Left renal pelvis (tissue), 4 donors: ENCODE results near the gene MSI2. TPM values are rescaled to one million over a fixed set of nuclear protein-coding genes. Genes with fewer than 3 reads are reported as not detected.
"Not testable (repeated sequence)": the region's sequence is repeated elsewhere in the genome, so short reads cannot be mapped to it uniquely, and the experiment has no call there.

Experiments used
- DNase-seq, 4 donors: peaks; one replicate each; pipeline ENCODE4 v3.0.0-alpha.2; 2013; ENCODE audit warnings: low read depth in 4 of 4, low spot score in 3 of 4
- polyA plus RNA-seq, 4 donors: library from polyadenylated mRNA; unstranded; fragments of 120-200 nt; gene quantifications; one replicate each; pipeline ENCODE4 v1.2.1, GENCODE V29; 2013; ENCODE audit not compliant: insufficient read length in 4 of 4

The MSI2 gene
- polyA plus RNA-seq, 4 donors: 46.8 to 107 (median 97.2) TPM

DNA sequence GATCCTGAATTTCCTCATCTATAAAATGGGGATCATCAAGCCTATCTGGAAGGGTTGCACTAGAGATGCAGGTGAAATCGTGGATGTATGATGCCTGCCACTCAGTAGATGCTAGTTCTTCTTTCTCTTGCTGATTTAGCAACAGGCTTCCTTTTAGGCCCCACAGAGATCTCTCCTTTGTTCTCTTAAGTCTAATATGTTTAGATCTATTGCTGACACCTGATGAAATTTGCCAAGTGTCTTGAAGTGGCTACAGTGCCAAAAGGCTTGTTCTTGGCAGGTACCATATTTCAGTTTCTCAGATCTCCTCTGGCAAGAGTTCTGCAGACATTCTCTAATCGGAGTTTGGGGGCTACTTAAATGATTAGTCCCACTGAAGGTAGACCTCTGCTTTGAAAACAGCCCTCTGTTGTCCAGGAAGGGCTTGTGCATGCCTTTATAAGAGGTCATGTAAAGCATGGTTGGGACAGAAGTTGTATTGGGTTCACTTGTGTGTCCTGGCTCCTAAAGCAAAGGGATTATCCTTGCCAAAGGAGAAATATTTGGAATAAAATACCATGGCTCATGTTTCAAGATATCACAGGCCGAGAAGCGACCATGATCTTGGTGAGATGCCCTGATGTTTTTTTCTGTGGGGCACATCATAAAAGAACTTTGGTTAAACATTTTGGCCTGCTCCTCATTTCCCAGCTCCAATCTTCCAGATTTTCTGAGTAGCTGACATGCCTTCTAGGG, 234.0 kb downstream of the MSI2 start:
- DNase-seq: no peak

- no peak for DNase-seq
These were observed 234.6 kb downstream of the MSI2 start for GRCh38 chr17:57490890-57491289.

DNA sequence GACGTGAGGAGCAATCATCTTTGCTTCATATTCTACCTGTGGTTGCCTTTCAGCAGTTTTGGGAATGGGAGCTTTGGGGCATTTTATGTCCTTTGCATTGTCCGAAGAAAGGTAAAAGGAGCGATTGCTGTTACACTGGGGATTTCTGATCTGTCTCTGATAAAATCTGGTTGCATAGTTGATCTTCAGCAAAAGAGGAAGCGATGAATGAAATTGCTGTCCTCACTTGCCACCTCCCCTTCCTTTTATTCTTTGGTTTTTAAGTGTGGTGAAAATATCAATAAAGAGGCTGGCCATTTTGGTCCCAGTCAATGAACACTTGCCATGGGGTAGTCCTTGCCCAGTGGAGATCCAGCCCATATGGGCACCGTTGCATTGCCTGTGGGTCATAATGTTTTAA, 236.8 kb downstream of the MSI2 start:
- DNase-seq: no peak

- DNase-seq: no peak
These were observed 237.3 kb downstream of the MSI2 start for GRCh38 chr17:57493625-57494024.

DNA sequence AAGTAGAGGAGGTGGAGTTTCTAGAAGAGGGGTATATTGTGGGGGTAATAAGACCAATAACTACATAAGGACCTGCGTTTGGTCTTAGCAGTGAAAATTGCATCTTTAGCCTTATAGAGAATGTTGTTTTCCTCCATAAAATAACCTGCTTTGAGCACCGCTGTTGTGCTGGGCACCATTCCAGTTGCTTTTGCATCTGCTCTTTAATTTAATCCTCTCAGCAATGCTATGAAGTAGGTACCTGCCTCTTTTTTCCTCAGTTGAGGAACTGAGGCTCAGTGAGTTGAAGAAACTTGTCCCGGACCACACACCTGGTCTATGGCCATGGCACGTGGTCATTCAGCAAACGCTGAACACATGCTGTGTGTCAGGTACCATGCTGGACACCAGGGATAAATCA, 238.1 kb downstream of the MSI2 start:
- no peak for DNase-seq

DNA sequence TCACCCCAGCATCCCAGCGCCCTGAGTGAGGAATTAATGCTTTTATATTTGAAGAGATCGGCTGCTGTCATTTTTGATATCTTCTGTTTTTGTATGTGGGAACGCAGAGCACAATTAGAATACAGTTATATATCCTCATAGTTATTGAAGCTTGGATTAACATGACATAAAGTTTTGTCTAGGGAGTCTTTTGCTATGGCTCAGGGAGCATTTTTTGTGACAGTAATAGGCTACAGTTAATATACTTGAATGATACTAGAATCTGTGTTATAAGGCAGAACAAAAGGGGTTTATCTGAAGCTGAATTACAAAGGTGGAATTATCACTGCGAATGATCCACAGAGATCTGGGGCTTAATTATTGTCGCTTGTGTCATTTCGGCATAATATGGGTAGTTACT, 239.4 kb downstream of the MSI2 start:
- no peak for DNase-seq

- no peak for DNase-seq
These were observed 240.1 kb downstream of the MSI2 start for GRCh38 chr17:57496382-57496781.

GRCh38 chr17:57498443-57498842, 242.1 kb downstream of the MSI2 start:
- DNase-seq: no peak

DNA sequence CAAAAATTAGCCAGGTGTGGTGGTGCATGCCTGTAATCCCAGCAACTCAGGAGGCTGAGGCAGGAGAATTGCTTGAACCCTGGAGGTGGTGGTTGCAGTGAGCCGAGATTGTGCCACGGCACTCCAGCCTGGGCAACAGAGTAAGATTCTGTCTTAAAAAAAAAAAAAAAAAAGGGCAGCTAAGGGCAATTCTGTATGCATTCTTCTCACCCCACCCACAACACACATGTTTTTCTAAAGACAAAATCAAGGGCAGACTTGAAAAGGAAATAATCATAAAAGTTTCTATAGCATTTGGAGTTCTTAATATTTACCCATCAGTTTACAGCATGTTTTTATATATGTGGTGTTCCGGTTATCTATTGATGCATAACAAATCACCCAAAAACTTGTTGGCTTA, 242.9 kb downstream of the MSI2 start:
- not testable (repeated sequence) for DNase-seq

GRCh38 chr17:57499648-57500049, 243.3 kb downstream of the MSI2 start:
- no peak for DNase-seq

GRCh38 chr17:57501016-57501415, 244.7 kb downstream of the MSI2 start:
- DNase-seq: no peak

GRCh38 chr17:57502022-57502421, 245.7 kb downstream of the MSI2 start:
- DNase-seq: no peak

- no peak for DNase-seq
These were observed 246.5 kb downstream of the MSI2 start for GRCh38 chr17:57502811-57503241.

DNA sequence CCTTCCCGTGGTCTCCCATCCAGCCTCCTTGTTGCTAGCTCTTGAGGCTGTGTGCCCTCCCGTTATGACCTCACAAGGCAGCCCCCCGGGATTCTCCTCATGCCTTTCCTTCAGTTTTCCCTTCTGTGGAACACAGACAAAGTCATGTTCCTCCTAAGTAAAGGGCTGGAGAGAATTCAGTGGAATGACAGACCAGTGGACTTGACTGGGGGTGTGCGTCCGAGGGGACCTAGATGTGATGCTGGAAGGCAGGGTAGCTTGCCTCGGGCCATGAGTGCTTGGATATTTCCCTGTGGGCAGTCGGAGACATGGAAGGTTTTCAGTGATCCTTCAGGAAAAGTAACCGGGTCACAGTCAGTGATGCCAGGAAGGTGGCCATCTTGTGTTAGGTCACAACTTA, 247.9 kb downstream of the MSI2 start:
- no peak for DNase-seq

- no peak for DNase-seq
These were observed 249.8 kb downstream of the MSI2 start for GRCh38 chr17:57505841-57506773.

DNA sequence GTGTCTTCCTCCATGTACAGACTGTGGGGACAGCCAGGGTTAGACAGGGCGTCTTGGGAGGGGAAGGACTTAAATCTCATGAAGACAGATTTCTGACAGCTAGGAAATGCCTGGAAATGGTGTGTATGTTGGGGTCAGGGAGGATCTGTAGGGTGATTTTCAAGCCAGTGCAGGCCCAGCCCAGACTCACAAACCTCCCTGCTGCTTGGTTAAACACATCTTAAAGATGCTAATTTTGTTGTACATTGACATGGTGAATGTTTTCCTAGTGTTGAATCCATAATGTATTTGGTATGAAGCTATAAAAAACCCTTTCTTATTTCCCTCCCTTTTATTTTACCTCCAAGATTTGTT, 250.4 kb downstream of the MSI2 start:
- DNase-seq: no peak

GRCh38 chr17:57507828-57508227, 251.5 kb downstream of the MSI2 start:
- no peak for DNase-seq

DNA sequence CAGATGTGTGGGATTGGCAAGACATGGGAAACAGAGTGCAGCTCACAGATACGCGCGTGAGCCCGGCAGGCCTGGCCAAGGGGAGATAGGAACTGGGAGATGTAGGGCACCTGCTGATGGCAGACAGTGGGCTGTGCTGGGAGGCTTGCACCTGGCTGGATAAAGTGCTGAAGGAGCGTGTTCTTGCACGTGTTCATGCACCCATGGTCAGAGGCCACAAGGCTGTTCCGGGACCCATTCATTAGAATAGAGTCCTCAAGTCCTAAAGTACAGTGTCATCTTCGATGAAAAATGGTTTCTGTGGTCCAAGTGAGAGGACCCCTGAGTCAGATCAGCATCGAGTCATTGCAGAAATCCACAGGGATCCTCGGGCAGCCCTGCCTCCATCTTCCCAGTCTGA, 252.3 kb downstream of the MSI2 start:
- no peak for DNase-seq

DNA sequence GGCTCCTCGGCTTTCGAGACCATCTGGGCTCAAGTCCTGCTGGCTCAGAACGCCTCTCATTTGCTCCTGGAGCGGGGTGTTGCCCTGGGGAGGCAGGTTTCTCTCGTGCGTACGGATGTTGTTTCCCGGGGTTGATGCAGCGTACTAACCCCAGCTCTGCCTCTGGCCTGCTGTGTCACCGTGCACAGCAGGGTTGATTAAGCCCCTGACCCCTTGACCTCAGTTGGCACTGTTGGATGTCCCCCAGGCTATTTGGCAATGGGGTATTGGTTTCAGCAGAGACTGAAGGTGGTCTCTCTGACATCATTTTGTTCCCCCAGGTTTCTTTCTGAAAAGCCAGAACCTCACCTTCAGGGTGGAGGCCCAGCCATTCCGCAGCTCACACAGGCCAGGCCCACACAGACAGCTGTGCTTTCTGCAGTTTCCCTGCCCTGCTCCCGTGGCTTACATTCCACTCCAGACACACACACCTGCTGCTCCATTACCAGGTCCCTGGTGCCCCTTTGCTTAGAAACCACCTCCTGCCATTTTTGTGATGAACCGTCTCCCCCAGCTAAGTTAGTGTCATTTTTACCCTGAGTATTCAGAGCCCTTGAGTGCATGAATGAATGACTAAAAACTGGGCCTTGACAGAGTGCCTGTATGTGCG, 255.3 kb downstream of the MSI2 start:
- DNase-seq: no peak

GRCh38 chr17:57512258-57512657, 255.9 kb downstream of the MSI2 start:
- DNase-seq: no peak

DNA sequence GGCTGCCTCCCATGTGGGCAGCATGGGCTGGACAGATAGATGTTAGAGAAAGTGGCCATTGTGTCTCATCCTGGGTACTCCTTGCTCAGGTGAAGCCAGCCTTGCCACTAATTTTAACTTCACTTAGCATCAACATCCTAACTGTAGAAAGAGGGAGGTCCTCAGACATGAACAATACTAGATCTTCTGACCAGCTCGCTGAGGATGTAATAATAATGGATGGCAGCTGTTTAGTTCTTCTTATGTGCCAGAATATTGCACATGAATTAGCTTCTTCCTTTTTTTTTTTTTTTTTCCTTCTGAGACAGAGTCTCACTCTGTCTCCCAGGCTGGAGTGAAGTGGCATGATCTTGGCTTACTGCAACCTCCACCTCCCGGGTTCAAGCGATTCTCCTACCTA, 256.4 kb downstream of the MSI2 start:
- no peak for DNase-seq
